MM.1S (cell line): ENCODE measurements around the gene EVI5.

ENCODE experiments used
- EZH2phosphoT487 ChIP-seq: fragments of 300-600 bp; sonication (generic); IDR thresholded peaks from 2 replicates; pipeline ENCODE4 v1.6.1; 2018; ENCODE audit warnings: antibody characterized with exemption, low read length
- TF ChIP-seq, protein P1 (sequence below): fragments of 300-600 bp; sonication (generic); IDR thresholded peaks from 2 replicates; pipeline ENCODE4 v1.5.1; 2016; ENCODE audit warnings: antibody characterized with exemption, low read length, mixed read lengths

DNA sequence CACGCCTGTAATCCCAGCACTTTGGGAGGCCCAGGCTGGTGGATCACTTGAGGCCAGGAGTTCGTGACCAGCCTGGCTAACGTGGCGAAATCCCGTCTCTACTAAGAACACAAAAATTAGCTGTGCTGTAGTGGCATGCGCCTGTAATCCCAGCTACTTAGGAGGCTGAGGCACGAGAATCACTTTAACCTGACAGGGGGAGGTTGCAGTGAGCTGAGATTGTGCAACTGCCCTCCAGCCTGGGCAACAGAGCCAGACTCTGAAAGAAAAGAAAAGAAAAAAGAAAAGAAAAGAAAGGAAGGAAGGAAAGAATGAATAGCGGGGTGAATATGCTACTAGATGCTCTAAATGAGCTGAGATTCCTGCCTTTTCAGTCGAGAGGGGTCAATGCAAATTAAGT lies 305.3 kb downstream of the EVI5 start:
- TF ChIP-seq, protein P1, sequence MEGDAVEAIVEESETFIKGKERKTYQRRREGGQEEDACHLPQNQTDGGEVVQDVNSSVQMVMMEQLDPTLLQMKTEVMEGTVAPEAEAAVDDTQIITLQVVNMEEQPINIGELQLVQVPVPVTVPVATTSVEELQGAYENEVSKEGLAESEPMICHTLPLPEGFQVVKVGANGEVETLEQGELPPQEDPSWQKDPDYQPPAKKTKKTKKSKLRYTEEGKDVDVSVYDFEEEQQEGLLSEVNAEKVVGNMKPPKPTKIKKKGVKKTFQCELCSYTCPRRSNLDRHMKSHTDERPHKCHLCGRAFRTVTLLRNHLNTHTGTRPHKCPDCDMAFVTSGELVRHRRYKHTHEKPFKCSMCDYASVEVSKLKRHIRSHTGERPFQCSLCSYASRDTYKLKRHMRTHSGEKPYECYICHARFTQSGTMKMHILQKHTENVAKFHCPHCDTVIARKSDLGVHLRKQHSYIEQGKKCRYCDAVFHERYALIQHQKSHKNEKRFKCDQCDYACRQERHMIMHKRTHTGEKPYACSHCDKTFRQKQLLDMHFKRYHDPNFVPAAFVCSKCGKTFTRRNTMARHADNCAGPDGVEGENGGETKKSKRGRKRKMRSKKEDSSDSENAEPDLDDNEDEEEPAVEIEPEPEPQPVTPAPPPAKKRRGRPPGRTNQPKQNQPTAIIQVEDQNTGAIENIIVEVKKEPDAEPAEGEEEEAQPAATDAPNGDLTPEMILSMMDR = no peak
- no peak for TF ChIP-seq EZH2phosphoT487
